CD4-positive, alpha-beta T cell treated with Interleukin-10 for 1 hour (primary cell): ENCODE results near the gene PIPOX.

Experiments
- DNase-seq: peaks from one replicate; pipeline ENCODE4 v3.0.0-alpha.2; 2020

The PIPOX gene

DNA sequence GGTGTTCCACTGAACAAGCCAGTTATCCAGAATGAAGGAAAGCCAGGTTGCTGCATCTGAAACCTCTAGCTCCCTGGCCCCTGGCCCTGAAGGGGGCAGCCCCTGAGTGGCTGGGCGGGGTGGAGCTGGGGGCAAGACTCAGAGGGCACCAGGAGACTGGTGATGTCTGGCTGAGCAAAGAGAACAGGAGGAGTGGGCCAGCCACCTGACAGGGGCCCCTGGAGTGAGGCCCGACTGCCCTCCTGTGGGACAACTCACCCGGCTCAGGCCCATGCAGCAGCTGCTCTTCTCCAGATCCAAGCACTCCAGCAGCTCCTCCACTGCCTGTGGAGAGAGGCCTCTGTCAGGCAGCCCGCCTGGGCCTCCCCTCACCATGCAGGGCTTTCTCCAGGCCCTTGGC lies 60.4 kb downstream of the PIPOX start:
- no peak for DNase-seq
